HCT116 (cell line): ENCODE measurements around the gene SLC5A5. TPM values are rescaled to one million over a fixed set of nuclear protein-coding genes. Genes with fewer than 3 reads are reported as not detected.

Experiments used
- ATAC-seq: fragments of 200-7000 bp; cut with Tn5 transposase; 2 replicates; pipeline ENCODE4 v1.9.1; 2020; ENCODE audit warnings: mild to moderate bottlenecking, moderate library complexity
- BruUV-seq: library from RNA; stranded (reverse); fragments of 400-500 nt; replicated peaks from 2 replicates; lab custom pipeline; 2021; lab: Mats Ljungman, UMichigan
- CTCF ChIA-PET: fragments of 300-600 bp; sonication (Branson Sonifier 250); formaldehyde crosslinking; loops from one replicate; lab custom pipeline; 2021; ENCODE audit warnings: antibody characterized with exemption; lab: Charles Lee
- POLR2A ChIA-PET: fragments of 300-600, 350-600 bp; sonication (Branson Sonifier 250); formaldehyde crosslinking; loops from one replicate; lab custom pipeline; 2021; ENCODE audit warnings: antibody characterized with exemption; lab: Charles Lee
- RAD21 ChIA-PET, 2 experiments: fragments of 300-600 bp; sonication (Branson Sonifier 250); formaldehyde crosslinking; loops; one replicate each; lab custom pipeline; 2023; ENCODE audit warnings: low total read pairs in 2 of 2; ENCODE audit not compliant: uncharacterized antibody in 2 of 2, unreplicated experiment in 2 of 2, low non-redundant PET in 1 of 2; lab: Charles Lee
- DNase-seq: peaks from one replicate; pipeline ENCODE4 v3.0.0-alpha.2; 2010; ENCODE audit warnings: low read depth, low spot score
- H2AFZ ChIP-seq: fragments of 200-600 bp; shearing (Covaris generic), sonication (generic); 2 replicates; pipeline ENCODE4 v1.6.1; 2017; ENCODE audit warnings: low read depth, mixed run types, mixed read lengths, antibody characterized with exemption, low read length; ENCODE audit not compliant: poor library complexity, severe bottlenecking
- H3K27ac ChIP-seq: 2 replicates; pipeline ENCODE4 v1.5.1; 2012; ENCODE audit warnings: low read depth, low read length
- H3K27me3 ChIP-seq: fragments of 200-600 bp; sonication (generic); 2 replicates; pipeline ENCODE4 v1.6.1; 2016; ENCODE audit warnings: mixed run types, low read length, mixed read lengths; ENCODE audit not compliant: insufficient read depth
- H3K36me3 ChIP-seq, 2 experiments: fragments of 200-500 bp in 1 of 2; fragments of 200-600 bp in 1 of 2; sonication (Bioruptor generic) in 1 of 2; sonication (generic) in 1 of 2; 2 replicates each; pipeline versions ENCODE4 v1.5.1 to v1.6.1; 2014 to 2016; ENCODE audit warnings: low read length in 2 of 2, inconsistent platforms in 1 of 2, mixed read lengths in 1 of 2, mixed run types in 1 of 2; ENCODE audit not compliant: insufficient read depth in 2 of 2, control insufficient read depth in 1 of 2
- H3K4me1 ChIP-seq, 2 experiments: fragments of 200-600 bp in 1 of 2; sonication (generic) in 1 of 2; 2 replicates each; pipeline versions ENCODE4 v1.5.1 to v1.6.1; 2012 to 2017; ENCODE audit warnings: low read length in 2 of 2, inconsistent platforms in 1 of 2, mild to moderate bottlenecking in 1 of 2, mixed read lengths in 1 of 2, mixed run types in 1 of 2, moderate library complexity in 1 of 2; ENCODE audit not compliant: insufficient read depth in 2 of 2, control insufficient read depth in 1 of 2
- H3K4me2 ChIP-seq: fragments of 200-600 bp; sonication (generic); 2 replicates; pipeline ENCODE4 v1.6.1; 2017; ENCODE audit warnings: mixed run types, low read length, mixed read lengths
- H3K4me3 ChIP-seq, 2 experiments: fragments of 200-600 bp in 1 of 2; sonication (generic) in 1 of 2; replicated peaks in 1 of 2; 2 replicates each; pipeline ENCODE4 v1.5.1; 2011 to 2016; ENCODE audit warnings: low read length in 2 of 2, control low read depth in 1 of 2, low read depth in 1 of 2, mild to moderate bottlenecking in 1 of 2, mixed read lengths in 1 of 2, mixed run types in 1 of 2
- H3K79me2 ChIP-seq: fragments of 200-600 bp; sonication (generic); 2 replicates; pipeline ENCODE4 v1.6.1; 2017; ENCODE audit warnings: mild to moderate bottlenecking, mixed run types, low read length, moderate library complexity, mixed read lengths; ENCODE audit not compliant: insufficient read depth
- H3K9ac ChIP-seq: fragments of 200-600 bp; sonication (generic); 2 replicates; pipeline ENCODE4 v1.6.1; 2016; ENCODE audit warnings: low read length, mixed read lengths
- H3K9me2 ChIP-seq: fragments of 200-600 bp; sonication (generic), shearing (Covaris generic); 2 replicates; pipeline ENCODE4 v1.6.1; 2017; ENCODE audit warnings: mixed run types, mild to moderate bottlenecking, moderate library complexity; ENCODE audit not compliant: insufficient read depth
- H3K9me3 ChIP-seq, 2 experiments: fragments of 200-500 bp in 1 of 2; fragments of 200-600 bp in 1 of 2; sonication (Bioruptor generic) in 1 of 2; sonication (generic) in 1 of 2; 2 replicates each; pipeline ENCODE4 v1.6.1; 2014 to 2017; ENCODE audit warnings: low read length in 2 of 2, mixed read lengths in 2 of 2, inconsistent platforms in 1 of 2, low read depth in 1 of 2, mild to moderate bottlenecking in 1 of 2, mixed run types in 1 of 2, moderate library complexity in 1 of 2; ENCODE audit not compliant: control insufficient read depth in 1 of 2, insufficient read depth in 1 of 2
- H4K20me1 ChIP-seq: fragments of 200-600 bp; sonication (generic), shearing (Covaris generic); 2 replicates; pipeline ENCODE4 v1.6.1; 2017; ENCODE audit warnings: mixed run types, mild to moderate bottlenecking, moderate library complexity; ENCODE audit not compliant: insufficient read depth
- ATF3 ChIP-seq: IDR thresholded peaks from 2 replicates; pipeline ENCODE4 v1.6.1; 2012
- CEBPB ChIP-seq: IDR thresholded peaks from 2 replicates; pipeline ENCODE4 v1.6.1; 2012; ENCODE audit warnings: low read depth
- CTCF ChIP-seq, 3 experiments: fragments of 200-600 bp in 1 of 3; sonication (generic) in 1 of 3; IDR thresholded peaks in 2 of 3; conservative IDR thresholded peaks in 1 of 3; 2 replicates each; pipeline ENCODE4 v1.5.1; 2012 to 2017; ENCODE audit warnings: low read depth in 2 of 3, low read length in 2 of 3, antibody characterized with exemption in 1 of 3, borderline replicate concordance in 1 of 3, control low read depth in 1 of 3, mild to moderate bottlenecking in 1 of 3, mixed read lengths in 1 of 3, mixed run types in 1 of 3, moderate library complexity in 1 of 3; ENCODE audit not compliant: insufficient read depth in 1 of 3
- ELF1 ChIP-seq: IDR thresholded peaks from 2 replicates; pipeline ENCODE4 v1.6.1; 2012; ENCODE audit warnings: low read depth, borderline replicate concordance
- FOSL1 ChIP-seq: IDR thresholded peaks from 2 replicates; pipeline ENCODE4 v1.6.1; 2012; ENCODE audit warnings: low read depth
- JUND ChIP-seq: IDR thresholded peaks from 2 replicates; pipeline ENCODE4 v1.6.1; 2012
- POLR2A ChIP-seq: IDR thresholded peaks from 2 replicates; pipeline ENCODE4 v1.7.0; 2011; ENCODE audit warnings: borderline replicate concordance; ENCODE audit not compliant: insufficient read depth, insufficient read length; ENCODE audit errors: extremely low read depth
- POLR2AphosphoS5 ChIP-seq: IDR thresholded peaks from 2 replicates; pipeline ENCODE4 v1.6.1; 2011; ENCODE audit warnings: mild to moderate bottlenecking, low read depth, low read length, moderate library complexity
- RAD21 ChIP-seq: IDR thresholded peaks from 2 replicates; pipeline ENCODE4 v1.6.1; 2012; ENCODE audit warnings: low read depth, mild to moderate bottlenecking
- REST ChIP-seq: IDR thresholded peaks from 2 replicates; pipeline ENCODE4 v1.6.1; 2012; ENCODE audit warnings: low read depth
- SIN3A ChIP-seq: IDR thresholded peaks from 2 replicates; pipeline ENCODE4 v1.6.1; 2012; ENCODE audit warnings: low read depth
- SP1 ChIP-seq: IDR thresholded peaks from 2 replicates; pipeline ENCODE4 v1.6.1; 2012; ENCODE audit warnings: low read depth
- SRF ChIP-seq: IDR thresholded peaks from 2 replicates; pipeline ENCODE4 v1.6.1; 2012; ENCODE audit warnings: low read depth
- ZFX ChIP-seq: fragments of 450-650 bp; IDR thresholded peaks from 2 replicates; pipeline ENCODE4 v1.6.1; 2017
- ZNF274 ChIP-seq: fragments of 200-500 bp; sonication (Bioruptor generic); IDR thresholded peaks from 2 replicates; pipeline ENCODE4 v1.6.1; 2014; ENCODE audit warnings: mild to moderate bottlenecking, low read depth, low read length, inconsistent platforms
- intact Hi-C: fragments of 100-400 bp; cut with micrococcal nuclease; formaldehyde crosslinking; loops from 2 replicates; pipeline ENCODE4 v1.10.0; 2022
- total RNA-seq: library from RNA; stranded (reverse); gene quantifications from one replicate; pipeline ENCODE4 v1.2.1, GENCODE V29; 2021; ENCODE audit not compliant: unreplicated experiment

SLC5A5 gene
- total RNA-seq, 1 experiment from 2014 or later, result 0.59 TPM

- Histone ChIP-seq H3K4me2 (no peak overlapping the region), H3K79me2 (0 out of 2 replicates have a peak, but pooled peaks cover 2% of the 10 kb centered on the region), H4K20me1 (peaks cover 5% of the 10 kb centered on the region; the same call in 1 of the 2 replicates), H3K9me3 (no peaks in the 10 kb centered on the region), H3K4me3 (no peak overlapping the region), H3K9me2 (no peaks in the 10 kb centered on the region), H3K36me3 (peaks cover under 1 to 9% of the 10 kb centered on the region in 2 experiments; a peak in 2 of 4 replicates), H3K9ac (no peak overlapping the region)
- RAD21 ChIA-PET, result no interaction called here
- intact Hi-C loops, result no loop called here
- POLR2A ChIA-PET, result no interaction called here
- TF ChIP-seq SIN3A (no peak), CEBPB (no peak), POLR2A (no peak)
- TF ChIP-seq, all 23 proteins: peak for 0
- Histone ChIP-seq H3K4me1 (peaks cover 19 to 36% of the 10 kb centered on the region in 2 experiments), H2AFZ (no peak overlapping the region), H3K27ac (no peak overlapping the region), H3K27me3 (no peaks in the 10 kb centered on the region)
- ATAC-seq, result no peak
- no peak for DNase-seq
- no TSS peak for BruUV-seq
- CTCF ChIA-PET, result interaction anchor here (2.1 to 3.4 kb wide), 2 partner anchors 9 to 64 kb away, joined by 9 to 39 read pairs; partner anchors contain the start of genes CCDC124 and RPL18A
Measured at GRCh38 chr19:17868669-17869068, 3.1 kb upstream of the SLC5A5 start.

- no peak overlapping the region for H3K9ac ChIP-seq
- H3K4me2 ChIP-seq, result no peak overlapping the region
- no peak overlapping the region for H3K4me3 ChIP-seq
- DNase-seq, result no peak
- ChIA-PET RAD21 (interaction anchor here in 1 of 2 experiments (1.4 to 2.6 kb wide), 2 partner anchors 10 to 64 kb away, joined by 5 to 14 read pairs; partner anchors contain the start of genes CCDC124 and RPL18A), CTCF (interaction anchor here (2.1 to 3.4 kb wide), 2 partner anchors 10 to 64 kb away, joined by 9 to 39 read pairs; partner anchors contain the start of genes CCDC124 and RPL18A), POLR2A (interaction anchor here (1.1 to 2.1 kb wide), 2 partner anchors 59 to 64 kb away, joined by 3 to 8 read pairs; partner anchors contain the start of gene CCDC124)
- H3K4me1 ChIP-seq, result peaks cover 17 to 35% of the 10 kb centered on the region in 2 experiments
- H3K36me3 ChIP-seq, result peaks cover 0 to 4% of the 10 kb centered on the region in 2 experiments; a peak in 1 of 4 replicates
- H3K9me3 ChIP-seq, result no peaks in the 10 kb centered on the region
- H3K27me3 ChIP-seq, result no peaks in the 10 kb centered on the region
- no peaks in the 10 kb centered on the region for H3K9me2 ChIP-seq
- intact Hi-C loops, result no loop called here
- no TSS peak for BruUV-seq
- no peaks in the 10 kb centered on the region for H3K79me2 ChIP-seq
- ATAC-seq, result no peak
- H2AFZ ChIP-seq, result no peak overlapping the region
- no peak overlapping the region for H3K27ac ChIP-seq
- H4K20me1 ChIP-seq, result peaks cover 4% of the 10 kb centered on the region; the same call in 1 of the 2 replicates
- TF ChIP-seq REST, result no peak
- no peak for TF ChIP-seq SP1
- TF ChIP-seq FOSL1, result no peak
- TF ChIP-seq JUND, result no peak
- no peak for TF ChIP-seq POLR2AphosphoS5
- TF ChIP-seq ATF3, result no peak
- no peak for TF ChIP-seq ZFX
- no peak for TF ChIP-seq SIN3A
- no peak for TF ChIP-seq CEBPB
- TF ChIP-seq SRF, result no peak
- no peak for TF ChIP-seq RAD21
- no peak for TF ChIP-seq POLR2A
- no peak for TF ChIP-seq CTCF (IDR thresholded peaks at IDR 0.05 in 2 of 3, conservative IDR thresholded peaks at IDR 0.05 in 1 of 3; ENCODE audit: borderline replicate concordance in 1 of 3, insufficient read depth in 1 of 3, low read depth in 2 of 3, low read length in 2 of 3)
- no peak for TF ChIP-seq ELF1
- no peak for TF ChIP-seq ZNF274
Measured at GRCh38 chr19:17869114-17869608, 2.6 kb upstream of the SLC5A5 start.
